Amygdala (tissue), 56 donors: ENCODE results near the gene DISP2.
A peak's percentile ranks its signal among the peaks of the same experiment; 100 is the strongest.

Source experiments
- DNase-seq, 56 donors: peaks; one replicate each; lab custom pipeline; 2025; lab: John Stamatoyannopoulos, UW

The DISP2 gene

DNA sequence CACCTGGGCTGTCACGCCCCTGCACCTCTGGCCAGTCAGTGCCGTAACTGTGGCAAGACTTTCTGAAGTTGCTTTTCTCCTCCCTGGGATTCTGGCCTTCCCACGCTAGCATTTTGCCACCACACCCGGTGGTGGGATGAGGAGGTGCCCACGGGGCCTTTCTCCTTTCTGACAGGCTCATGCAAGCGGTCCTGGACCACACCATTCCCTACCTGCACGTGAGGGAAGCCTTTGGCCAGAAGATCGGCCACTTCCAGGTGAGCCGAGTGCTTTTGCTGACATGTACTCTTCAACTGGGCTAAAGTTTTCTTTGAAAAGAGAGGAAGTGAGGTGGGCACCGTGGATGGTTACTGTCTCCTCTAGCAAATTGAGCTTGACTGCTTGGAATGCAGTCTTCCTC lies 57.2 kb downstream of the DISP2 start:
- no peak for DNase-seq

DNA sequence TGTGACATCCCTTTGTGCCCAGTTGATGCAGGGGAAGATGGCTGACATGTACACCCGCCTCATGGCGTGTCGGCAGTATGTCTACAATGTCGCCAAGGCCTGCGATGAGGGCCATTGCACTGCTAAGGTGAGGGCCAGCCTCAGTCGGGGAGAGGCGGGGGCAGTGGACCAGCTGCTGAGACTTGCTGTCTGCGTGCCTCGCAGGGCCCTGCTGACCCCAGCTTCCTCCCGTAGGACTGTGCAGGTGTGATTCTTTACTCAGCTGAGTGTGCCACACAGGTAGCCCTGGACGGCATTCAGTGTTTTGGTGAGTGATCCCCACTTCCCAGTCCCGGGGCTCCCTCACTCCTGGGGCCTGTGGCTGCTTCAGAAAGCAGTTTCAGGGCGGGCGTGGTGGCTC lies 58.0 kb downstream of the DISP2 start:
- DNase-seq = no peak

DNA sequence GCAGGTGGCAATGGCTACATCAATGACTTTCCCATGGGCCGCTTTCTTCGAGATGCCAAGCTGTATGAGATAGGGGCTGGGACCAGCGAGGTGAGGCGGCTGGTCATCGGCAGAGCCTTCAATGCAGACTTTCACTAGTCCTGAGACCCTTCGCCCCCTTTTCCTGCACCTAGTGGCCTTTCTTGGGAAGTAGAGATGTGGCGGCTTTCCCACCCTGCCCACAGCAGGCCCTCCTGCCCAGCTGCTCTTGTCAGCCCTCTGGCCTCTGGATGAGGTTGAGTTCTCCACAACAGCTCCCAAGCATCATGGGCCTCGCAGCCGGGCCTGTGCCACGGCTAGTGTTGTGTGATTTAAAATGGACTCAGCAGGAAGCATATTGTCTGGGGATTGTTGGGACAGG lies 60.1 kb downstream of the DISP2 start:
- no peak for DNase-seq

DNA sequence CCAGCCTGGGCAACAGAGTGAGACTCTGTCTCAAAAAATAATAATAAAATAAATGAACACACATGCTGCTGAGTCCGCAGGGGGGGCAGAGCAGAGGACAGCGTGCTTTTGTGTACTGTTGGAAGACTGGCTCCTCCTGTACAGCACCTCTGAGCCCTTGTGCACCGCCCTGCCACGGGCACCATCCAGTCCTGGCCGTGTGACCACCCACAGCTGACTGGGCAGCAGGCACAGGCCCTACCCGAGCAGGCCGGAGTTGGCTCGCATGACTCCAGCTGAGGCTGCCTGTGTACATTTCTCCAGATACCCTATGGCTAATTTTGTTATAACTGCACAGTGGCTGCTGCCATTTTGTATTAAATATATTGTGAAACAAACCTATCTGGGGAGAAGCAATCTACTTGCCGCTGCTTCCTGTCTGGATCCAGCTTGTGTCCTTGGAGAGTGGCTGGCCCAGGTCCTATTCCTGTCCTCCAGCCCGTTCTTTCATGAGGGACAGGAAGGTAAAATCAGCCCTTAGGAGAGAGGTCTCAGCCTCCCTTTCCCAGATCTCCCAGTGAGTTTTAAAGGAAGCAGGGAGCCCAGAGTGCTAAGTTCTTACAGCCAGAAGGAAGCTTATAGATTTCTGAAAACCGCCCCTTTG lies 62.2 kb downstream of the DISP2 start:
- peak in 2 of 56 donors; percentile 7 to 9 for DNase-seq

DNA sequence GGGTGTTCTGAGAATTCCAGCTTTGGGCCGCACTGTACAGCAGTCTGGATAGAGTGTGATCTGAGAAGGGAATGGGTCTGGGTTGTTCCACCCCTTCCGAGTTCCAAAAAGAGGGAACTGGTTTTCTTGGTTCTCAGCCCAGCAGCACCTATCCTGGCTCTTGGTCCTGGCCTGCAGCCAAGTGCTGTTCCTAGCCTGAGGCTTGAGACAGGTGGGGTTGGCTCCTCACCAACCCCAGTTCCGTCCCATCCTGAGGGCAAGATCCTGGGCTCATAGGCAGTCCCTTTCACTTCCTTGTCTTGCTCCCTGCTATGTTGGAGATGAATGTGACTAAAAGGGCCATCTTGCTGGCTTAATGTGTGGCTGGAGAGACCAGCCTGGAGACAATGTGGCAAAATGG lies 62.8 kb downstream of the DISP2 start:
- DNase-seq = peak in 1 of 56 donors; percentile 44

DNA sequence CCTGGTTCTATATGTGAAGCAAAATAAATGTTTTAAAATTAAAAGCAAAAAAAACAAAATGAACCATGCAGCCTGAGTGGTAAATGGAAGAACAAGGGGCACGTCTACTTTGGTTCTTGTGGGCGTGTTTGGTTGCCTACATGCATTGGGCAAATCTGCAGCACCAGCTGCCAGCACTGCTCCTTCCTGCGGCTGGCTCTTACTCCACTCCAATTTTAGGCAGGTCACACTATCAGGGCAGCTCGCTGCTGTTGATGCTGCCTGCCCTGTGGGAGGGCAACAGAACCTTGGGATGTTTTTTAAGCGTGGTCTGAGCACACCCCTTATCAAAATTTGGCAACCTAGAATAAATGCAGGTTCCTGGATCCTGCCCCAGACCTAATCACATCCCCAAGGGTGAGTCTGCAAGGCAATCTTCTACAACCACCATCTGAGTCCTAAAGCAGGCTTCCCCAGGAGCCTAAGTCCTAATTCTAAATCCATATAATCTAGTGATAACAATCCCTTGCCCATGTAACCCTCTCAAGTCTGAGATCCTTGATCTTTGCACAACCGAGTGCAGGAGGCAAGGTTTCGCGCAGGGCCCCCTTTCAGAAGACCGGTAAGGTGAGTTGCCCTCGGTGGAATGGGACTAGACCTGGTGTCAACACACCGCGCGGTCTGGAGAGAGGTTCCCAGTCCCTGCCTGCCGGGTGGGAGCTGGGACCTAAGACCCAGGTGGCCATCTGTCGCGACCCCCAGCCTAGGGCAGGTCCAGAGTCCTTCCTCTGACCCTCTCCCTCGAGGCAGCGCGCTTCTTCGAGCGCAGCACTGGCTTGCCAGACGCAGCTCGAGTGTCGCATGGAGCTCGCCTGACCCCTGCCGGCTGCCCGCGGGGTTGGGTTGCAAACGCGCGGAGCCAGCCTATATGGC lies 63.5 kb downstream of the DISP2 start:
- peak in 51 of 56 donors; percentile 14 to 84 (median 53) for DNase-seq

DNA sequence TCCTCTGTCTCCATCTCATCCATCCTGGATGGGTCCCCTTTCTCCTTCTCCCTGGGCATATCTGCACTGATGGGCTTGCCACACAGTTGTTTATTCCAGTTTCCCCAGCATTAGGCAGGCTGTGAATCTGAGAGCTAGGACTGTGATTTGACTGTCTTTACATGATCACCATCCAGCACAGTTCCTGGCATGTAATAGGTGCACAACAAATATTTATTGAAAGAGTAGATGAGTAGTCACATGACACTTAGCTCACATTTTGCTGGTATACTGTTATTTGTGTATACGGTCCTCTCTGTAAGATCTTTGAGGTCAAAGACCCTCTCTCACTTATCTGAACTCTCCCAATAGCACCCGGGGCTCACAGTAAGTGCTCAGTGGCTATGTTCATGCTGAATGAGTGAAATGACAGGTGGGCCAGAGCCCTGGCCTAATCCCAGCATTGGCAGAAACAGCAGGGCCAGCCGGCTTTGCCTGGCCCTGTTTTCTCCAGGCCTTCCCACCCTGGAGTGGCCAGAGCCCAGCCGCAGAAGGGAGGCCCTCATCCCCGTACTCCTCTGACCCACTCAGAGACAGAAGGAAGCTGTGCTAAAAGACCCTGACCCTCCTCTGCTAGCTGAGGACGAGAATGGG lies 66.6 kb downstream of the DISP2 start:
- no peak for DNase-seq

DNA sequence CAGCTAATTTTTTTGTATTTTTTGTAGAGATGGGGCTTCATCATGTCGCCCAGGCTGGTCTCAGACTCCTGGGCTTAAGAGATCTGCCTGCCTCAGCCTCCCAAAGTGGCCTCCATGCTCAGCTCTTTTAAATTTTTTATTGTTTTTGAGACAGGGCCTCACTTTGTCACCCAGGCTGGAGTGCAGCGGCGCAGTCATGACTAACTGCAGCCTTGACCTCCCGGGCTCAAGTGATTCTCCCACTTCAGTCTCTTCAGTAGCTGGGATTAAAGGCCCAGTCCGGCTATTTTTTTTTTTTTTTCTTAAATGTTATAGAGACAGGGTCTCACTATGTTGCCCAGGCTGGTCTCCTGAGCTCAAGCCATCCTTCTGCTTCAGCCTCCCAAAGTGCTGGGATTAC lies 67.7 kb downstream of the DISP2 start:
- no peak for DNase-seq

DNA sequence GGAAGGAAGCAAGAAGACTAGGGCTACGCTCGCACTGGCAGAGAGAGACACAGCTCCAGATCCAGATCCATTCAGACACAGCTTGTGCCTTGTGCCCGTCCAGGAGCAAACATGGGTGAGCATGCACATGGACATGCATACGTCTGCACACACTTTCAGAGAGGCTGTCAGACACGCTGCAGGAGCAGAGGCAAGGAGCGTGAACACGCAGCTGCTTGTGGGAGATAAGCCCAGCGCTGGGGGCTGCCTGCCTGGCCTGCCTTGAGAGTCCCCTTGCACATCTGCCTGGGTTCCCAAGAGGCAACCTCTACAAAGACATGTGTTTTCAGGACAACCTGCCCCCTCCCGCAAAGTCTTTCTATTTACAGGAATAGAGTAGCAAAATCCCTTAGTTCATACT lies 69.2 kb downstream of the DISP2 start:
- DNase-seq = no peak

DNA sequence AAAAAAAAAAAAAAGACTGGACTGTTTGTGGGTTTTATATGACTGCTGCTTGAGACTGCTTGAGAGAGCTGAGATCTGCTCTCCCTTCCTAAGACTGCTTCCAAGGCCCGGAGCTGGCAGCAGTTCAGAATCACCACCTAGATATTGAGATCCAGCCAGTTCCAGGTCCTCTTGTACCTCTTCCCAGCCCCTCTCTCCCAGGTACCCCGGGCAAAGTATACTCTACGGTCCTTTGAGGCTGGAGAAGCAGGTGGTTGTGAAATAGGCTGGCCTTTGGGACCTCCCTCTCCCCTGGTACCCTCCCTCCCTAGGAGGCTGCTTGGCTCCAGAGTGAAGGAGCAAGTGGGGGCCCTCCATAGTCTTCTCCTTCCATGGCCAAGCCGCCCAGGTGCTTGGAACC lies 70.2 kb downstream of the DISP2 start:
- DNase-seq = no peak
